Activated CD8-positive, alpha-beta memory T cell treated with anti-CD3 and anti-CD28 coated beads, Interleukin-2, amount 10 ng/mL, durations not matched to agents 7 days and 5 days (primary cell): ENCODE results near the gene ACOT13. TPM values are rescaled to one million over a fixed set of nuclear protein-coding genes. Genes with fewer than 3 reads are reported as not detected.
"Not testable (repeated sequence)": the region's sequence is repeated elsewhere in the genome, so short reads cannot be mapped to it uniquely, and the experiment has no call there.

Source experiments
- ATAC-seq: fragments of 150-1000 bp; cut with Tn5 transposase; one replicate; pipeline ENCODE4 v1.10.0; 2021; ENCODE audit warnings: moderate library complexity
- CTCF ChIA-PET: fragments of 350-600 bp; sonication (Branson Sonifier 250); formaldehyde crosslinking; loops from one replicate; lab custom pipeline; 2021; ENCODE audit warnings: antibody characterized with exemption; lab: Charles Lee
- DNase-seq: peaks from one replicate; pipeline ENCODE4 v3.0.0-alpha.2; 2020
- H3K27ac Mint-ChIP-seq: one replicate; pipeline ENCODE4 v1.8.0; 2021; ENCODE audit warnings: mild to moderate bottlenecking, mixed read lengths
- H3K27me3 Mint-ChIP-seq: one replicate; pipeline ENCODE4 v1.8.0; 2021; ENCODE audit warnings: mixed read lengths
- H3K36me3 Mint-ChIP-seq: one replicate; pipeline ENCODE4 v1.8.0; 2021; ENCODE audit warnings: mild to moderate bottlenecking, mixed read lengths
- H3K4me1 Mint-ChIP-seq: one replicate; pipeline ENCODE4 v1.8.0; 2021; ENCODE audit warnings: mixed read lengths
- H3K4me3 Mint-ChIP-seq: one replicate; pipeline ENCODE4 v1.8.0; 2021; ENCODE audit warnings: mild to moderate bottlenecking, moderate library complexity, mixed read lengths
- H3K9me3 Mint-ChIP-seq: one replicate; pipeline ENCODE4 v1.8.0; 2022; ENCODE audit warnings: low read depth, mixed read lengths
- total RNA-seq, 2 experiments: library from RNA; stranded (reverse); gene quantifications; one replicate each; pipeline ENCODE4 v1.2.3, GENCODE V29; 2021

The ACOT13 gene
- 10 to 100 TPM; 21.8 to 25.6 TPM for total RNA-seq

DNA sequence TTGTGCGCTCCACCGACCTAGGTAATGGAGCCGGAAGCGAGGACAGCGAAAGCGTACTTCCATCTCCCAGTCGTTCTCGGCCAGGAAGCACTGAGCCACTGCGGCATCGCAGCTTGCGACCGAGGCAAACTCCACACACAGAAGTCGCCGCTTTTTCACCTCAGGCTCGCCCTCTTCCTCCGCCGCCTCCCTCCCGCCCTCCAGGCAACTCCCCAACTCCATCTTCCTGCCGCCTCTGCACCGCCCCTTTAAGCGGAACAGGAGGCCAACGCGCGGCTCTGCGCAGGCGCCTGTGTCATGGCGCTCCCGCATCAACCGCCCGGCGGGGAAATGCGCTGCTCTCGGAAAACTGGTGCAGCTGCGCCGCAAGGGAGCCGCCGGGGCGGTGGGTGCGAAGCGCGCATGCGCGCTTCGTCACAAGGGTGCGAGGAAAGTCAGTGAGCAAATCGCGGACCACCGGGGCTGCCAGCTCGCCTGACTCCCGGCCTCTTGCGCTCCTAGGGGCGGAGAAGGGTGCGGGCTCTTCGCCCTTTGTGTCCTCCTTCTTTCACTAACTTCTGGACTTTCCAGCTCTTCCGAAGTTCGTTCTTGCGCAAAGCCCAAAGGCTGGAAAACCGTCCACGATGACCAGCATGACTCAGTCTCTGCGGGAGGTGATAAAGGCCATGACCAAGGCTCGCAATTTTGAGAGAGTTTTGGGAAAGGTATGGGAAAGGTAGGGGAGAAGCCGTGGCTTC lies at the start of gene ACOT13, which contains the start of gene TDP2:
TSS of gene ACOT13 (plus strand) at position 437 of the 737 bp plus-strand sequence. CDS start at position 624, 187 bp downstream.
TSS of gene TDP2 (minus strand) at position 259 of the 737 bp plus-strand sequence. CDS start at position 222, 37 bp downstream.
- peak; percentile 97 for DNase-seq
- peaks cover 48% of the 10 kb centered on the region for H3K36me3 Mint-ChIP-seq
- peaks cover 14% of the 10 kb centered on the region for H3K9me3 Mint-ChIP-seq
- CTCF ChIA-PET, result interaction anchor here (0.6 to 1.9 kb wide), 7 partner anchors 21 to 351 kb away, joined by 3 to 14 read pairs (median 4); partner anchors contain the start of genes ALDH5A1 and KIAA0319
- peak within 1 kb of the TSS; percentile 97 for H3K4me3 Mint-ChIP-seq
- ATAC-seq, result peak; percentile 94
- H3K27ac Mint-ChIP-seq, result peak within 1 kb of the TSS; percentile 98
- peaks cover 47% of the 10 kb centered on the region for H3K4me1 Mint-ChIP-seq
- no peaks in the 10 kb centered on the region for H3K27me3 Mint-ChIP-seq

DNA sequence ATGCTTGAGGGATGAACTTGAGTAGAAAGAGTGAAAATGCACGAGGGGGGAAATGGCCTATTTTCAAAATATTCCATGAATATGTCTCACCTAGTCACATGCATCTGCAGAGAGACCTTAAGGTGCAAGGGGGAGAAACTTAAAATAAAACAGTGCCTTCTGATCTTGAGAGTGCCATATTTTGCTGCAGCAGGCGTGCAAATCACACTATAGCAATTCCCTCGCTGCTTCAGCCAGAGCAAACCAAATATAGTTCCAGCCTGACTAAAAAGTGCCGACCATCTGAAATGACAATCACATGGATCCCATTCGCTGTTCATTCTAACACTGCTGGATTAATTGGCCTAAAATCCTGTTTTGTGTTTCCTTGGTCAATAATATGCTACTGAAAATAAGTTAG lies 47.2 kb upstream of the ACOT13 start:
- CTCF ChIA-PET, result no interaction called here
- Mint-ChIP-seq H3K27me3 (peaks cover 5% of the 10 kb centered on the region), H3K36me3 (no peaks in the 10 kb centered on the region), H3K4me3 (no peak overlapping the region), H3K4me1 (no peaks in the 10 kb centered on the region), H3K27ac (no peak overlapping the region), H3K9me3 (no peaks in the 10 kb centered on the region)
- DNase-seq (no peak), ATAC-seq (no peak)

DNA sequence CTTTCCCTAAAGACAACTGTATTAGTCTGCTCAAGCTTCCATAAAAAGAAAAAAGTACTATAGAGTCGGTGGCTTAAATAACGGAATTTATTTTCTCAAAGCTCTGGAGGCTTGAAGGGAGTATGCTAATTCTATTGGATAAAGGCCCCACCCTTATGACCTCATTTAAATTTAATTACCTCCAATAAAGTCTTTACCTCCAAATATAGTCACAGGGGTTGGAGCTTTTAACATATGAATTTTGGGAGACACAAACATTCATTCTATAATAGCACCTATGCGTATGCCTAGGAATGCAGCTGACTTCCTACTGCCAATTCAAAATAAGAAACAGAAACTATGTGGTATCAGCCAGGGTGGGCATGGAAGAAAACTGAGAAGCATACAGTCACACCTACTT lies 46.2 kb upstream of the ACOT13 start:
- no peak overlapping the region for H3K27ac Mint-ChIP-seq
- no peaks in the 10 kb centered on the region for H3K36me3 Mint-ChIP-seq
- peaks cover 5% of the 10 kb centered on the region for H3K27me3 Mint-ChIP-seq
- H3K4me3 Mint-ChIP-seq, result no peak overlapping the region
- ATAC-seq (no peak), DNase-seq (no peak)
- no peaks in the 10 kb centered on the region for H3K9me3 Mint-ChIP-seq
- CTCF ChIA-PET, result no interaction called here
- no peaks in the 10 kb centered on the region for H3K4me1 Mint-ChIP-seq

DNA sequence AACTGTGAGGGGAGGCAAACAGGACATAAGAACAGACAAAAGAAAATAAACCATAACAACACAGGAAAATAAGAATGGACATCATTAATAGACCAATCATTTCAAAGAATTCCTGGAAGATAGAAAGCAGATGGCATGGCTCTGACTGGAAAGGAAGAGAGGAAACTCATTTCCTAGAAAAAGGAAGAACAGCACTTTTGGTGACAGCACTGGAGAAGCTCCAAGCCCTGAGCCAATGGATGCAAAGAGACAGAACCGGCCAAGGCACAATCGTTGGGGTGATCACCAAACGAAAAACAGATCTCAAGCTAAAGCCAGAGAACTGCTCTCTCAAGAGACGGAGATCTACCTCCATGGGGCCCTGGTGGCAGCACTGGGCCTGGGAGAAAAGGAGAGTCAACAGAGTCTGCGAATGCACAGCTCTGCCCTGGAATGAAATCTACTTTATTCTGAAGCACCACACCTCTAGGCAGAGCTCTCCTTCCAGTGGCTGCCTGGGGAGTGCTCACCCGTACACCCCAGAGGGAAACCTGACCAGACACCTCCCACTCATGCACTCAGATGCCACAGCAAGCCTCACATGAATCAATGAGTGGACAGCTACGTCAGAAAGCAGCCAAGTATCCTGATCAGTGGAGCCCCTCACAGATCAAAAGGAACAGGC lies 45.1 kb upstream of the ACOT13 start:
- H3K4me1 Mint-ChIP-seq, result no peaks in the 10 kb centered on the region
- H3K4me3 Mint-ChIP-seq, result no peak overlapping the region
- no peak overlapping the region for H3K27ac Mint-ChIP-seq
- CTCF ChIA-PET, result no interaction called here
- H3K9me3 Mint-ChIP-seq, result no peaks in the 10 kb centered on the region
- no peak for DNase-seq
- no peaks in the 10 kb centered on the region for H3K36me3 Mint-ChIP-seq
- H3K27me3 Mint-ChIP-seq, result peaks cover 8% of the 10 kb centered on the region
- ATAC-seq, result no peak

DNA sequence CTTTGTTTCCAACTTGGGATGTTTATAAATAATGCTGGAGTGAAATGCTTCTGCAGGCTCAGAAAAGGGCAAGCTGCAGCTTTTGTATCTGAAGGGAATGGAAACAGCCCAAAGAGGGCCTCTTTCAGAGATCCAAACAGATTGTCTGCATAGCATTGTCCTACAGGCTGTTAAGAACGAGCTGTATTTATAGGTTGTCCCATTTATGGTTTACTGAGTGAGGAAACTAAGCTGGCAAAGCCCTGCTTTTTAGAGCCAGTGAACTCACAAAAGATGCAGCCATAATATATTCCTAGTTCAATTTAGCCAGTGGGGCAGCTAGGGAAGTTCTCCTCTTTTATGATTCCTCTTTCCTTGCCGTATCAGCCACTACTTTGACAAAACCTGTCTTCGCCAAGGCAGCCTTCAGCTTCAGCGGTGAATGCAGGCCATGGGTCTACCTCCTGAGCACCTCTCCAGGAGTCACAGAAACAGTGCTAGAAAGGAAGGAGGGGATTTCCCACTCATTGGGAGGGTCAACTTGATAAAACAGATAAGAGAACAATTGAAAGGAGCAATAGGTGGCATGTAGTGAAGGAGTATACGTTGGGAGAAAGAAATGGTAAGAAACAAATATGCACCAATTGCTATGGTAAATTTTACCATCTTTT lies 35.9 kb upstream of the ACOT13 start:
- no peaks in the 10 kb centered on the region for H3K4me1 Mint-ChIP-seq
- ATAC-seq, result no peak
- H3K27ac Mint-ChIP-seq, result no peak overlapping the region
- no peaks in the 10 kb centered on the region for H3K9me3 Mint-ChIP-seq
- H3K36me3 Mint-ChIP-seq, result peaks cover 2% of the 10 kb centered on the region
- CTCF ChIA-PET, result interaction anchor here (0.8 kb wide), 1 partner anchor 50 kb away, joined by 3 read pairs; no protein-coding TSS in a partner anchor
- DNase-seq, result no peak
- H3K27me3 Mint-ChIP-seq, result peaks cover 44% of the 10 kb centered on the region
- no peak overlapping the region for H3K4me3 Mint-ChIP-seq

DNA sequence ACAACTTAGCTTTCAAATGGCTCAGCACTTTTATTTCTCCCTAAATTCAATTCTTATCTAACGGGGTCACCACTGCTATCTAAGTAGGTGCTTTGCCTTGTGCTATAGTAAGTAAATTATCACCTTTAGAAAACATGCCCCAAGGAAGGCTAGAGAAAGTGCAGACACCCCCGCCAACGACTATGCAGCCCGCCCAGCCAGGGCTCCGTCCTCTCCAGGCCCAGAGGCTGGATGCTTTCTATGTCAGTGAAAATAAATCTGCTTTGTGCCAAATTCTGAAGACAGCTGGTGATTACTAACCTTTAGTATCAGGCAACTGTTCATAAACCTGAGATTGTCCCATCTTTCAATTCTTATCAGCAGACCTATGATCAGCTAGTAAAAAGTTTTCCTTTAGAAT lies 35.2 kb upstream of the ACOT13 start:
- ATAC-seq (no peak), DNase-seq (no peak)
- Mint-ChIP-seq H3K27ac (no peak overlapping the region), H3K36me3 (peaks cover 4% of the 10 kb centered on the region), H3K4me3 (no peak overlapping the region), H3K27me3 (peaks cover 47% of the 10 kb centered on the region), H3K9me3 (no peaks in the 10 kb centered on the region), H3K4me1 (no peaks in the 10 kb centered on the region)
- CTCF ChIA-PET, result no interaction called here

DNA sequence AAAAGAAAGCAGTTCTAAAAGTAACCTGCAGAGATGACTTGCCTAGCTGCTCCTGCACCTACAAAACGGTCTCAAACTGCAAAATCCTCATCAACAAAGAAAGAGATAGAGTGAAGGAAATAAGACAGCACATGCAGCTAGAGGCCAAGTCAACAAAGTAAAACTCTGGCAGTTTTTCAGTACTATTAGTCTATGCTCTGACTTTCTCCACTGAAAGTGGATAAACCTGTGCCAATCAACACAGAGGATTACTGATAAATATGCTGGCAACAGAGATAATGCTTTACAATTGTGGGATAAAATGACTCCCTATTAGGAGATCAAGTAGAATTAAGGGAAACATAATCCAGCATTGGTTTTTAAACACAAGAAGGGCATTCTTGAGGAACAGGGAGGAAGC lies 34.3 kb upstream of the ACOT13 start:
- peaks cover 51% of the 10 kb centered on the region for H3K27me3 Mint-ChIP-seq
- H3K27ac Mint-ChIP-seq, result no peak overlapping the region
- H3K4me1 Mint-ChIP-seq, result no peaks in the 10 kb centered on the region
- no peak overlapping the region for H3K4me3 Mint-ChIP-seq
- H3K9me3 Mint-ChIP-seq, result no peaks in the 10 kb centered on the region
- H3K36me3 Mint-ChIP-seq, result peaks cover 4% of the 10 kb centered on the region
- CTCF ChIA-PET, result no interaction called here
- ATAC-seq (no peak), DNase-seq (no peak)

DNA sequence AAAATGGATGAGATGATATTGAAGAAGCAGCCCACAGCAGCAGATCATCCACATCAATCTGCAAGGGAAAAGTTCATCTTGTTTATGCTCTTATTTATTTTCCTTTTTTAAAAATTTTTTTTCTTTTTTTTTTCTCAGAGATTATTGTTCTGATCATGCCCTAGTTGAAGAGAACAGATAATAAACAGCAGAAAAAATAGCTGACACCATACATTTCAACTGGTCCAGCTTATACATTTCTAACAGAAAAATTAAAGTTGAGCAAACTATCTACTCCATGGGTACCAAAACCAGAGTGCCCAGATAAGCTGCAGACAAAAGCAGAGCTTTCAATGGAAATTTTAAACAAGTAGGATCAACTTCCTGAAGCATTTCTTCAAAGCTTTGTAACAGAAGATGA lies 30.2 kb upstream of the ACOT13 start:
- no peak overlapping the region for H3K4me3 Mint-ChIP-seq
- H3K27me3 Mint-ChIP-seq, result peaks cover 70% of the 10 kb centered on the region
- H3K27ac Mint-ChIP-seq, result no peak overlapping the region
- DNase-seq (no peak), ATAC-seq (no peak)
- CTCF ChIA-PET, result interaction anchor here (0.8 to 0.9 kb wide), 2 partner anchors 29 to 55 kb away, joined by 3 read pairs; no protein-coding TSS in a partner anchor
- H3K36me3 Mint-ChIP-seq, result peaks cover 4% of the 10 kb centered on the region
- H3K9me3 Mint-ChIP-seq, result no peaks in the 10 kb centered on the region
- no peaks in the 10 kb centered on the region for H3K4me1 Mint-ChIP-seq

DNA sequence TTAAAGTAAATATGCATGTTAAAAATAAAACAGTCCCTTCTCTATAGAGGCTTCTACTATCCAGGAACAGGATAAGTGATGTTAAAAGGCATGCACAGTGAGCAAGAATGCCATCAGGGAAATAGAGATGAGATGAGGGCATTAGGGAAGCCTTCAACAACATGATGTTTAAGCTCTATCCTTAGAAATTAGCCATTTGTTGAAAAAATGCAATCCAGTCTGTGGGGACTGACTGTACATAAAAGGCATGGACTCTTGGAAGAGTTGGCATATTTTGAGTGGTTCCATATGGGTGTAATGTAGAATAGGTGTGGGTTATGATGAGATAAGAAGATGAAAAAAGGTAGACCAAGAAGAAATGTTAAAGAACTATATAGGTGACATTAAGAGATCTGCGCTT lies 26.7 kb upstream of the ACOT13 start:
- H3K36me3 Mint-ChIP-seq, result peaks cover 4% of the 10 kb centered on the region
- peaks cover 3% of the 10 kb centered on the region for H3K4me1 Mint-ChIP-seq
- CTCF ChIA-PET, result interaction anchor here (1.1 kb wide), 1 partner anchor 13 kb away, joined by 3 read pairs; no protein-coding TSS in a partner anchor
- no peak overlapping the region for H3K27ac Mint-ChIP-seq
- no peak for ATAC-seq
- no peak for DNase-seq
- H3K27me3 Mint-ChIP-seq, result peaks cover 67% of the 10 kb centered on the region
- H3K4me3 Mint-ChIP-seq, result no peak overlapping the region
- no peaks in the 10 kb centered on the region for H3K9me3 Mint-ChIP-seq

DNA sequence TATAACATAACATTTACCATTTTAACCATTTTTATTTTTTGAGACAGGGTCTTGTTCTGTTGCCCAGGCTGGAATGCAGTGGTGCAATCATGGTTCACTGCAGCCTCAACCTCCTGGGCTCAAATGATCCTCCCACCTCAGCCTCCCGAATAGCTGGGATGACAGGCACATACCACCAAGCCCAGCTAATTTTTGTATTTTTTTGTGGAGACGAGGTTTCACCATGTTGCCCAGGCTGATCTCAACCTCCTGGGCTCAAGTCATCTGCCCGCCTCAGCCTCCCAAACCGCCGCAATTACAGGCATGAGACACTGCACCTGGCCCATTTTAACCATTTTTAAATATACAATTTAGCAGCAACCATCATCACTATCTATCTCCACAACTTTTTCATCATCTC lies 26.2 kb upstream of the ACOT13 start:
- H3K27ac Mint-ChIP-seq, ATAC-seq: not testable (repeated sequence)

DNA sequence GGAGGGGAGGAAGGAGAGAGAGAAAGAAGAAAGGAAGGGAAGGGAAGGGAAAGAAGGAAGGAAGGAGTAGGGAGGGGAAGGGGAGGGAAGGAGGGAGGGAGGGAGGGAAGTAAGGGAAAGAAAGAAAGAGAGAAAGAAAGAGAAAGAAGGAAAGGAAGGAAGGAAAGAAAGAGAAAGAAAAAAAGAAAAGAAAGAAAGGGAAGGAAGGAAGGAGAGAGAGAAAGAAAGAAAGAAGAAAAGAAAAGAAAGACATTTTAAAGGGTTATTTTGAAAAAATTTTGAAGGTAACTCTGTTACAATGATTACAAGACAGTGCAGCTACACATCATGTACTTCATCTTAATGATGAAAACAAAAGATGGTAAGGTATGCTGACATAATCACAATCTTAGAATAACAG lies 24.8 kb upstream of the ACOT13 start:
- H3K4me3 Mint-ChIP-seq, result no peak overlapping the region
- H3K9me3 Mint-ChIP-seq, result no peaks in the 10 kb centered on the region
- ATAC-seq (no peak), DNase-seq (no peak)
- H3K4me1 Mint-ChIP-seq, result peaks cover 16% of the 10 kb centered on the region
- H3K36me3 Mint-ChIP-seq, result no peaks in the 10 kb centered on the region
- peaks cover 57% of the 10 kb centered on the region for H3K27me3 Mint-ChIP-seq
- no peak overlapping the region for H3K27ac Mint-ChIP-seq
- CTCF ChIA-PET, result no interaction called here

More for the DNA sequence above, 26.2 kb upstream of the ACOT13 start:
- CTCF ChIA-PET, result interaction anchor here (1.1 kb wide), 1 partner anchor 12 kb away, joined by 3 read pairs; no protein-coding TSS in a partner anchor
- H3K4me1 Mint-ChIP-seq, H3K9me3 Mint-ChIP-seq, H3K36me3 Mint-ChIP-seq, H3K4me3 Mint-ChIP-seq, DNase-seq: not testable (repeated sequence)
- peaks cover 68% of the 10 kb centered on the region for H3K27me3 Mint-ChIP-seq

DNA sequence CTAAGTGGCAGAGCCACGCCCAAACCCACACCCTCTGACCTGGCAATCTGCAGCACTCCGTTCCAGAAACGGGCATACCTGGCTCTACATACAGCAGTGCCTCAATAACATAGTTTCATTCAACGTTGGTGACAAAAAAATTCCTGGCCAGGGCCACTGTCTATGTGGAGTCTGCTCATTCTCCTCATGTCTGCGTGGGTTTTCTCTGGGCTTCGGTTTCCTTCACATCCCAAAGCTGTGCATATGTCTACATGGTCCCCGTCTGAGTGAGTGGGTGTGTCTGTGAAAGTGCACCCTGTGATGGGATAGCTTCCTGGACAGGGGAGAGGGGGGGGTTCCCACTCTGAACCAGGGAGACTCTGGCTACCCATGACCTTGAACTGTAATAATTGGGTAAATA lies 23.0 kb upstream of the ACOT13 start:
- peaks cover 16% of the 10 kb centered on the region for H3K4me1 Mint-ChIP-seq
- H3K4me3 Mint-ChIP-seq, result no peak overlapping the region
- no peaks in the 10 kb centered on the region for H3K36me3 Mint-ChIP-seq
- no peak overlapping the region for H3K27ac Mint-ChIP-seq
- no peaks in the 10 kb centered on the region for H3K9me3 Mint-ChIP-seq
- CTCF ChIA-PET, result interaction anchor here (1.3 kb wide), 1 partner anchor 62 kb away, joined by 3 read pairs; no protein-coding TSS in a partner anchor
- ATAC-seq, result no peak
- DNase-seq, result no peak
- H3K27me3 Mint-ChIP-seq, result peaks cover 44% of the 10 kb centered on the region

DNA sequence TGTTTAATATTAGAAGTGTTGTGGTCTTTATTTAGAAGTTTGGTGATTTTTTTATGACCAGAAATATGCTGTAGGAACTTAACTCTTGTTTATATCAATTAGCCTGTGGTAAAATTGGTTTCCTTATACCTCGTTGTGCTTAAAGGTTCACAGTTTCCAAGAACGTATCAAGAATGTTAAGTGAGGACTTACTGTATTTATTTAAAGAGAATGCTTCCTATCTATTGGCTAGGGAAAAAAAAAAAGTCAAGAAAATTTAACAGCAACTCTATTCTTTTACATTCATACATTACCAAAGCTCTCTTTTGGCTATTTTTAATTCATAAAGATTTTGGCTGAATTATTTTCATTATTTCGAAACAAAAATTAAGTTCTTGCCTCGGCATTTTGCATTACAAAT lies 22.5 kb upstream of the ACOT13 start:
- Mint-ChIP-seq H3K27me3 (peaks cover 41% of the 10 kb centered on the region), H3K9me3 (no peaks in the 10 kb centered on the region), H3K4me1 (peaks cover 16% of the 10 kb centered on the region), H3K4me3 (no peak overlapping the region), H3K27ac (no peak overlapping the region), H3K36me3 (no peaks in the 10 kb centered on the region)
- ATAC-seq (no peak), DNase-seq (no peak)
- CTCF ChIA-PET, result no interaction called here
